Adrenal gland (tissue), 5 donors: ENCODE measurements around the gene ARAF.

ENCODE experiments used
- CTCF ChIP-seq, 6 experiments: fragments of 450-650 bp in 4 of 6; fragments of 200-600 bp in 2 of 6; sonication (generic) in 1 of 6; IDR thresholded peaks; 1 replicate in 5 of 6; 2 replicates in 1 of 6; pipeline versions ENCODE4 v1.5.1 to v1.8.0; 2016 to 2021; ENCODE audit warnings: antibody characterized with exemption in 6 of 6, mild to moderate bottlenecking in 2 of 6, moderate library complexity in 1 of 6
- POLR2A ChIP-seq, 2 donors: fragments of 450-650 bp; IDR thresholded peaks; one replicate each; pipeline ENCODE4 v1.6.1; 2017; ENCODE audit warnings: antibody characterized with exemption in 2 of 2, mild to moderate bottlenecking in 2 of 2, moderate library complexity in 1 of 2
- donor health status: DM: no; HTN: no; CAD: no.

- TF ChIP-seq CTCF (IDR thresholded peaks at IDR 0.05) (no peak), POLR2A (IDR thresholded peaks at IDR 0.05) (no peak)
These were observed 51.4 kb downstream of the ARAF start for GRCh38 chrX:47612418-47612817.
